K562 (cell line): ENCODE results near the gene IRF9. TPM values are rescaled to one million over a fixed set of nuclear protein-coding genes. Genes with fewer than 3 reads are reported as not detected.

Experiments used
- ETS2 ChIP-seq: IDR thresholded peaks from 2 replicates; pipeline ENCODE4 v1.6.1; 2016; ENCODE audit warnings: borderline replicate concordance, missing genetic modification characterization, mild to moderate bottlenecking, moderate library complexity, missing compliant biosample characterization; ENCODE audit not compliant: poor library complexity, severe bottlenecking
- HMG20B ChIP-seq: fragments of 250-450 bp; sonication (Bioruptor Pico); IDR thresholded peaks from 2 replicates; pipeline ENCODE4 v1.5.0; 2021; ENCODE audit warnings: mild to moderate bottlenecking
- HNRNPUL1 ChIP-seq: fragments of 200-400 bp; formaldehyde crosslinking; IDR thresholded peaks from 2 replicates; pipeline ENCODE4 v1.6.1; 2017; ENCODE audit warnings: low read length
- NCOA2 ChIP-seq, 2 experiments: fragments of 450-650 bp; IDR thresholded peaks; 2 replicates each; pipeline ENCODE4 v1.6.1; 2018; ENCODE audit warnings: mild to moderate bottlenecking in 2 of 2, moderate library complexity in 1 of 2; ENCODE audit not compliant: partially characterized antibody in 2 of 2
- NFIC ChIP-seq: fragments of 450-650 bp; IDR thresholded peaks from 2 replicates; pipeline ENCODE4 v1.6.1; 2017; ENCODE audit warnings: mild to moderate bottlenecking, inconsistent platforms
- STAT5A ChIP-seq: IDR thresholded peaks from 2 replicates; pipeline ENCODE4 v1.6.1; 2012; ENCODE audit warnings: low read length, inconsistent platforms, borderline replicate concordance
- SUPT5H ChIP-seq: fragments of 450-650 bp; IDR thresholded peaks from 2 replicates; pipeline ENCODE4 v1.6.1; 2016
- XRCC4 ChIP-seq: IDR thresholded peaks from one replicate; pipeline ENCODE4 v1.6.1; 2011; ENCODE audit not compliant: insufficient read depth, insufficient read length; ENCODE audit errors: extremely low read depth
- ZNF436 ChIP-seq: fragments of 250-450, 450-650 bp; sonication (Bioruptor Pico); formaldehyde crosslinking; IDR thresholded peaks from 2 replicates; pipeline ENCODE4 v1.7.0; 2020; ENCODE audit warnings: mild to moderate bottlenecking
- ZNF584 ChIP-seq: fragments of 200-800 bp; sonication (Bioruptor generic); IDR thresholded peaks from 2 replicates; pipeline ENCODE4 v1.6.1; 2016; ENCODE audit warnings: low read depth, mild to moderate bottlenecking, missing genetic modification characterization, missing compliant biosample characterization
- ZNF586 ChIP-seq: fragments of 450-650 bp; formaldehyde crosslinking; conservative IDR thresholded peaks from 2 replicates; pipeline ENCODE4 v1.4.0; 2020; ENCODE audit warnings: mild to moderate bottlenecking, moderate library complexity
- polyA plus RNA-seq, 8 experiments: library from polyadenylated mRNA; depleted of rRNA in 4 of 8; stranded (reverse) in 5 of 8; unstranded in 3 of 8; fragments of >200 nt; fragmentation: Nextera tagmentation in 2 of 8; fragmentation: Illumina TruSeq in 1 of 8; extraction: Ambion mirVana in 2 of 8; extraction: Trizol in 1 of 8; gene quantifications; 2 replicates each; pipeline versions ENCODE4 v1.2.1 to v1.2.3, GENCODE V29; 2011 to 2014; ENCODE audit warnings: inconsistent platforms in 1 of 8, missing spikeins in 1 of 8
- total RNA-seq, 7 experiments: library from RNA; depleted of rRNA in 6 of 7; stranded (reverse); fragments of >200 nt in 6 of 7; fragmentation: Illumina TruSeq in 2 of 7; extraction: Trizol in 2 of 7; gene quantifications; 2 replicates each; pipeline versions ENCODE4 v1.2.1 to v1.2.3, GENCODE V29; 2011 to 2021; ENCODE audit warnings: low replicate concordance in 1 of 7
- TF ChIP-seq, protein P1 (sequence below): sonication (generic); formaldehyde crosslinking; IDR thresholded peaks from 2 replicates; pipeline ENCODE4 v1.9.0; 2022; ENCODE audit warnings: mild to moderate bottlenecking, missing genetic modification reagents
- TF ChIP-seq, protein P2 (sequence below): sonication (generic); formaldehyde crosslinking; IDR thresholded peaks from 2 replicates; pipeline ENCODE4 v1.8.0; 2022; ENCODE audit warnings: mild to moderate bottlenecking, missing genetic modification reagents
- TF ChIP-seq, protein P3 (sequence below): fragments of 450-650 bp; formaldehyde crosslinking; IDR thresholded peaks from 2 replicates; pipeline ENCODE4 v1.4.0; 2022; ENCODE audit warnings: missing genetic modification characterization
- TF ChIP-seq, protein P4 (sequence below): fragments of 450-650 bp; IDR thresholded peaks from 2 replicates; pipeline ENCODE4 v1.6.1; 2018; ENCODE audit not compliant: partially characterized antibody

IRF9 gene
- total and polyA plus RNA-seq, 9 of the 15 experiments (the other 6 are each of a cell fraction or from before 2014, with no cell fraction given) = 0.79 to 14.8 (median 6.1) TPM

DNA sequence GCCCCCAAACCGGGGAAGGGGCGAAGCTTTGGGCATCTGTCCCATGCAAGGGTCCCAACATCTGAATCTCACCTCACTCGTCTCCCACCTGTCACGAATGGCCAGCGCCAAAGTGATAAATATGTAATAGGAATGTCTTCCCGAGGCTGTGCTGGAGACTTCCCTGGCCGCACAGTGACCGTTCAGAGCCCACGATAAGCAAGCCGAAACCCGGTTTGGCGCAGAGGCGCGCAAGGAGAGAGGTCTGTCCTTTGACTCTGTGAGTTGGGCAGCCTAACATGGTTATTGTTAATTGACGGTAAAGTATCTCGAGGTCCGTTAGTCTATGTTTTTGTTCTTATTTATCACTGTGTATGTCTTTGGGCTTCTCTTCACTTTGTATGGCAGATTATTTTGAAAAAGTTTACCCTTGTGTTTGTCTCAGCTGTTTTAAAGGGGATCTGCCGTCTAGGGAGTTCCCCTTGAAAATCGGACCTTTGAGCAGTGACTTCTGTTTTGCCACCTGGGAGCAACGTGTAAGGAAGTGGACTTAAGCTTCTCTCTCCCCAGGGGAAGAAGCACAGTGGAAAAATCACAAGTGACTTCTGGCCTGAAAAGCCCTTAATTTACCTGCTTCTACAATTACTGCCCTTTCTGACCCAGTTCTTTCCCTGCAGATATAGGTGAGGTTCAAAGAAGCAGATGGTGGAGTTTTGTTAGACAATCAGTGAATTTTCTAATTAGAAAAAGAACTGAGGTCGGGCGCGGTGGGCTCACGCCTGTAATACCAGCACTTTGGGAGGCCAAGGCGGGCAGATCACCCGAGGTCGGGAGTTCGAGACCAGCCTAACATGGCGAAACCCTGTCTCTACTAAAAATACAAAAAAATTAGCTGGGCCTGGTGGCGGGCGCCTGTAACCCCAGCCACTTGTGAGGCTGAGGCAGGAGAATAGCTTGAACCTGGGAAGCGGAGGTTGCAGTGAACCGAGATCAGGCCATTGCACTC lies 35.3 kb downstream of the IRF9 start (continued):
- TF ChIP-seq, protein P1, sequence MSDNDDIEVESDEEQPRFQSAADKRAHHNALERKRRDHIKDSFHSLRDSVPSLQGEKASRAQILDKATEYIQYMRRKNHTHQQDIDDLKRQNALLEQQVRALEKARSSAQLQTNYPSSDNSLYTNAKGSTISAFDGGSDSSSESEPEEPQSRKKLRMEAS = no peak
- TF ChIP-seq, protein P2, sequence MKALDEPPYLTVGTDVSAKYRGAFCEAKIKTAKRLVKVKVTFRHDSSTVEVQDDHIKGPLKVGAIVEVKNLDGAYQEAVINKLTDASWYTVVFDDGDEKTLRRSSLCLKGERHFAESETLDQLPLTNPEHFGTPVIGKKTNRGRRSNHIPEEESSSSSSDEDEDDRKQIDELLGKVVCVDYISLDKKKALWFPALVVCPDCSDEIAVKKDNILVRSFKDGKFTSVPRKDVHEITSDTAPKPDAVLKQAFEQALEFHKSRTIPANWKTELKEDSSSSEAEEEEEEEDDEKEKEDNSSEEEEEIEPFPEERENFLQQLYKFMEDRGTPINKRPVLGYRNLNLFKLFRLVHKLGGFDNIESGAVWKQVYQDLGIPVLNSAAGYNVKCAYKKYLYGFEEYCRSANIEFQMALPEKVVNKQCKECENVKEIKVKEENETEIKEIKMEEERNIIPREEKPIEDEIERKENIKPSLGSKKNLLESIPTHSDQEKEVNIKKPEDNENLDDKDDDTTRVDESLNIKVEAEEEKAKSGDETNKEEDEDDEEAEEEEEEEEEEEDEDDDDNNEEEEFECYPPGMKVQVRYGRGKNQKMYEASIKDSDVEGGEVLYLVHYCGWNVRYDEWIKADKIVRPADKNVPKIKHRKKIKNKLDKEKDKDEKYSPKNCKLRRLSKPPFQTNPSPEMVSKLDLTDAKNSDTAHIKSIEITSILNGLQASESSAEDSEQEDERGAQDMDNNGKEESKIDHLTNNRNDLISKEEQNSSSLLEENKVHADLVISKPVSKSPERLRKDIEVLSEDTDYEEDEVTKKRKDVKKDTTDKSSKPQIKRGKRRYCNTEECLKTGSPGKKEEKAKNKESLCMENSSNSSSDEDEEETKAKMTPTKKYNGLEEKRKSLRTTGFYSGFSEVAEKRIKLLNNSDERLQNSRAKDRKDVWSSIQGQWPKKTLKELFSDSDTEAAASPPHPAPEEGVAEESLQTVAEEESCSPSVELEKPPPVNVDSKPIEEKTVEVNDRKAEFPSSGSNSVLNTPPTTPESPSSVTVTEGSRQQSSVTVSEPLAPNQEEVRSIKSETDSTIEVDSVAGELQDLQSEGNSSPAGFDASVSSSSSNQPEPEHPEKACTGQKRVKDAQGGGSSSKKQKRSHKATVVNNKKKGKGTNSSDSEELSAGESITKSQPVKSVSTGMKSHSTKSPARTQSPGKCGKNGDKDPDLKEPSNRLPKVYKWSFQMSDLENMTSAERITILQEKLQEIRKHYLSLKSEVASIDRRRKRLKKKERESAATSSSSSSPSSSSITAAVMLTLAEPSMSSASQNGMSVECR (CRISPR knock-in tag) = no peak
- TF ChIP-seq HMG20B (CRISPR knock-in tag) (no peak), ZNF584 (CRISPR knock-in tag) (no peak), NCOA2 (IDR thresholded peaks at IDR 0.05; ENCODE audit: partially characterized antibody in 2 of 2) (no peak), SUPT5H (no peak), ETS2 (tag) (no peak), HNRNPUL1 (no peak), ZNF586 (no peak), NFIC (peak; percentile 44), XRCC4 (no peak), ZNF436 (CRISPR knock-in tag) (no peak), STAT5A (no peak)
- TF ChIP-seq, protein P3, sequence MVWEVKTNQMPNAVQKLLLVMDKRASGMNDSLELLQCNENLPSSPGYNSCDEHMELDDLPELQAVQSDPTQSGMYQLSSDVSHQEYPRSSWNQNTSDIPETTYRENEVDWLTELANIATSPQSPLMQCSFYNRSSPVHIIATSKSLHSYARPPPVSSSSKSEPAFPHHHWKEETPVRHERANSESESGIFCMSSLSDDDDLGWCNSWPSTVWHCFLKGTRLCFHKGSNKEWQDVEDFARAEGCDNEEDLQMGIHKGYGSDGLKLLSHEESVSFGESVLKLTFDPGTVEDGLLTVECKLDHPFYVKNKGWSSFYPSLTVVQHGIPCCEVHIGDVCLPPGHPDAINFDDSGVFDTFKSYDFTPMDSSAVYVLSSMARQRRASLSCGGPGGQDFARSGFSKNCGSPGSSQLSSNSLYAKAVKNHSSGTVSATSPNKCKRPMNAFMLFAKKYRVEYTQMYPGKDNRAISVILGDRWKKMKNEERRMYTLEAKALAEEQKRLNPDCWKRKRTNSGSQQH (CRISPR knock-in tag) = no peak
- TF ChIP-seq, protein P4, sequence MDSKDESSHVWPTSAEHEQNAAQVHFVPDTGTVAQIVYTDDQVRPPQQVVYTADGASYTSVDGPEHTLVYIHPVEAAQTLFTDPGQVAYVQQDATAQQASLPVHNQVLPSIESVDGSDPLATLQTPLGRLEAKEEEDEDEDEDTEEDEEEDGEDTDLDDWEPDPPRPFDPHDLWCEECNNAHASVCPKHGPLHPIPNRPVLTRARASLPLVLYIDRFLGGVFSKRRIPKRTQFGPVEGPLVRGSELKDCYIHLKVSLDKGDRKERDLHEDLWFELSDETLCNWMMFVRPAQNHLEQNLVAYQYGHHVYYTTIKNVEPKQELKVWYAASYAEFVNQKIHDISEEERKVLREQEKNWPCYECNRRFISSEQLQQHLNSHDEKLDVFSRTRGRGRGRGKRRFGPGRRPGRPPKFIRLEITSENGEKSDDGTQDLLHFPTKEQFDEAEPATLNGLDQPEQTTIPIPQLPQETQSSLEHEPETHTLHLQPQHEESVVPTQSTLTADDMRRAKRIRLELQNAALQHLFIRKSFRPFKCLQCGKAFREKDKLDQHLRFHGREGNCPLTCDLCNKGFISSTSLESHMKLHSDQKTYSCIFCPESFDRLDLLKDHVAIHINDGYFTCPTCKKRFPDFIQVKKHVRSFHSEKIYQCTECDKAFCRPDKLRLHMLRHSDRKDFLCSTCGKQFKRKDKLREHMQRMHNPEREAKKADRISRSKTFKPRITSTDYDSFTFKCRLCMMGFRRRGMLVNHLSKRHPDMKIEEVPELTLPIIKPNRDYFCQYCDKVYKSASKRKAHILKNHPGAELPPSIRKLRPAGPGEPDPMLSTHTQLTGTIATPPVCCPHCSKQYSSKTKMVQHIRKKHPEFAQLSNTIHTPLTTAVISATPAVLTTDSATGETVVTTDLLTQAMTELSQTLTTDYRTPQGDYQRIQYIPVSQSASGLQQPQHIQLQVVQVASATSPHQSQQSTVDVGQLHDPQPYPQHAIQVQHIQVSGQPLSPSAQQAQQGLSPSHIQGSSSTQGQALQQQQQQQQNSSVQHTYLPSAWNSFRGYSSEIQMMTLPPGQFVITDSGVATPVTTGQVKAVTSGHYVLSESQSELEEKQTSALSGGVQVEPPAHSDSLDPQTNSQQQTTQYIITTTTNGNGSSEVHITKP = no peak
